DND-41 (cell line): Measurements from ENCODE around the gene GYPE.
"Not testable (repeated sequence)": the region's sequence is repeated elsewhere in the genome, so short reads cannot be mapped to it uniquely, and the experiment has no call there.

Source experiments
- ATAC-seq: fragments of 200-7000 bp; cut with Tn5 transposase; 3 replicates; pipeline ENCODE4 v1.9.1; 2021; ENCODE audit warnings: low read depth; ENCODE audit not compliant: insufficient read depth
- DNase-seq: peaks from one replicate; pipeline ENCODE4 v3.0.0-alpha.2; 2020
- H2AFZ ChIP-seq: 2 replicates; pipeline ENCODE4 v1.6.0; 2012; ENCODE audit warnings: low read depth, low read length
- H3K27ac ChIP-seq: 2 replicates; pipeline ENCODE4 v1.5.1; 2012; ENCODE audit warnings: low read length, inconsistent platforms
- H3K27me3 ChIP-seq: fragments of 200-600 bp; sonication (generic); 2 replicates; pipeline ENCODE4 v1.6.0; 2012; ENCODE audit warnings: low read length, mild to moderate bottlenecking, inconsistent platforms; ENCODE audit not compliant: insufficient read depth, poor library complexity
- H3K36me3 ChIP-seq: 2 replicates; pipeline ENCODE4 v1.5.1; 2012; ENCODE audit warnings: low read length, inconsistent platforms; ENCODE audit not compliant: insufficient read depth
- H3K4me1 ChIP-seq: 2 replicates; pipeline ENCODE4 v1.5.1; 2012; ENCODE audit warnings: mild to moderate bottlenecking, low read length; ENCODE audit not compliant: insufficient read depth
- H3K4me2 ChIP-seq: 2 replicates; pipeline ENCODE4 v1.6.0; 2012; ENCODE audit warnings: mild to moderate bottlenecking, moderate library complexity, low read length, inconsistent platforms; ENCODE audit not compliant: insufficient read depth
- H3K4me3 ChIP-seq, 2 experiments: fragments of 200-600 bp in 1 of 2; shearing (Covaris generic) in 1 of 2; 2 replicates each; pipeline ENCODE4 v1.5.1; 2012 to 2016; ENCODE audit warnings: inconsistent platforms in 2 of 2, low read length in 2 of 2, mild to moderate bottlenecking in 2 of 2, low read depth in 1 of 2, moderate library complexity in 1 of 2
- H3K79me2 ChIP-seq: 2 replicates; pipeline ENCODE4 v1.6.0; 2012; ENCODE audit warnings: low read length, inconsistent platforms; ENCODE audit not compliant: insufficient read depth
- H3K9ac ChIP-seq: 2 replicates; pipeline ENCODE4 v1.6.0; 2012; ENCODE audit warnings: low read depth, mild to moderate bottlenecking, inconsistent platforms, low read length, moderate library complexity
- H3K9me3 ChIP-seq: 2 replicates; pipeline ENCODE4 v1.5.1; 2012; ENCODE audit warnings: low read length, moderate library complexity, mild to moderate bottlenecking, inconsistent platforms; ENCODE audit not compliant: insufficient read depth, severe bottlenecking
- H4K20me1 ChIP-seq: 2 replicates; pipeline ENCODE4 v1.6.0; 2012; ENCODE audit warnings: low read length; ENCODE audit not compliant: insufficient read depth

Gene GYPE

DNA sequence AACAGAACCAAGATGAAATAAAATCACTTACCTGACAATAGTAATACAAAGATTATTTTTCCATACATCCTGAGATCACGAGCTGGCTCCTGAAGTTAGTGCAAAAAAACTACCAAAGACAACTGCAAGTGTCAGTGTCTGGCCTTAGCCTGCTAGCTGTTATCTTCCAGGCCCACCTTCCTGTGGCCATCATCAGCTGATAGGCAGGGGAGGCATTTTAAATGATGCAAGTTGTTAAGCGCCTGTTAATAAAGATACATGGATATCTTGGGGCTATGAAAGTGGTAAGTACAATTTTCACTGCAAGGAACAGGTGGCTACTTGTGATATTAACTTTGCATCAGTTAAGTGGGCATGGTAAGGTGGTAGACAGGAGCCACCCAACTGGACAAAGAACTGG, at the start of gene GYPE:
Gene GYPE (minus strand): TSS at position 120 of the 400 bp plus-strand sequence. CDS start 52 bp downstream, at position 68.
- H2AFZ ChIP-seq, H3K9ac ChIP-seq, DNase-seq: not testable (repeated sequence)

DNA sequence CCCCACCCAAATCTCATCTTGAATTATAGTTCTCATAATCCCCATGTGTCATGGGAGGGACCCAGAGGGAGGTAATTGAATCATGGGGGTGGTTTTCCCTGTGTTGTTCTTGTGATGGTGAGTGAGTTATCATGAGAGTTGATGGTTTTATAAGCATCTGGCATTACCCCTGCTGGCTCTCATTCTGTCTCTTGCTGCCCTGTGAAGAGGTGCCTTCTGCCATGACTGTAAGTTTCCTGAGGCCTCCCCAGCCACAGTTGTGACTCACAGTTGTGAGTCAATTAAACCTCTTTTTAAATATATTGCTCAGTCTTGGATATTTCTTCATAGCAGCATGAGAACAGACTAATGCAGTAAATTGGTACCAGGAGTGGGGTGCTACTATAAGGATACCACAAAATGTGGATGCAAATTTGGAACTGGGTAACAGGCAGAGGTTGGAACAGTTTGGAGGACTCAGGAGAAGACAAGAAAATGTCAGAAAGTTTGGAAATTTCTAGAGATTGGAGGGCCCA, 46.2 kb upstream of the GYPE start:
- not testable (repeated sequence) for H4K20me1 ChIP-seq, H3K4me1 ChIP-seq, DNase-seq, H3K9me3 ChIP-seq, ATAC-seq, H2AFZ ChIP-seq, H3K79me2 ChIP-seq, H3K9ac ChIP-seq, H3K27me3 ChIP-seq, H3K27ac ChIP-seq, H3K4me2 ChIP-seq, H3K4me3 ChIP-seq, H3K36me3 ChIP-seq

More for the DNA sequence above, at the start of gene GYPE:
- Histone ChIP-seq H3K79me2 (peaks cover 26% of the 10 kb centered on the region), H3K4me1 (peaks cover 35% of the 10 kb centered on the region; the same call in 1 of the 2 replicates), H3K4me2 (0 out of 2 replicates have a peak within 1 kb of the TSS, but pooled peaks have one; percentile 12)
- ATAC-seq, H3K27me3 ChIP-seq, H4K20me1 ChIP-seq, H3K27ac ChIP-seq, H3K9me3 ChIP-seq, H3K36me3 ChIP-seq, H3K4me3 ChIP-seq: not testable (repeated sequence)

DNA sequence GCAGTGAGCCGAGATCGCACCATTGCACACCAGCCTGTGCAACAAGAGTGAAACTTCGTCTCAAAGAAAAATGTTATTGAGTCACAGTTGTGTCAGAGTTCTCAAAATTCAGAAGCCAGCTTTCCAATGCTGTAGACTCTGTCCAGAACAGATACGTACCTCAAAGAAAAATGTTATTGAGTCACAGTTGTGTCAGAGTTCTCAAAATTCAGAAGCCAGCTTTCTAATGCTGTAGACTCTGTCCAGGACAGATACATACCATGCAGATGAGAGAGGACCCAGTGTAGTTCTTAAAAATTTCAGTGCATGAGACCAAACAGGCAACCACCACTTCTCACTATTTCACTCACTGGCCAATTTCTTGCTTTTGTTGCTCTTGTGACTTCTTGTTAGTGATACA, 45.6 kb upstream of the GYPE start:
- H3K4me3 ChIP-seq, H3K4me1 ChIP-seq, H3K79me2 ChIP-seq, H3K27me3 ChIP-seq, ATAC-seq, H3K4me2 ChIP-seq, H3K9me3 ChIP-seq, H3K36me3 ChIP-seq, H3K27ac ChIP-seq, DNase-seq, H4K20me1 ChIP-seq, H3K9ac ChIP-seq, H2AFZ ChIP-seq: not testable (repeated sequence)

DNA sequence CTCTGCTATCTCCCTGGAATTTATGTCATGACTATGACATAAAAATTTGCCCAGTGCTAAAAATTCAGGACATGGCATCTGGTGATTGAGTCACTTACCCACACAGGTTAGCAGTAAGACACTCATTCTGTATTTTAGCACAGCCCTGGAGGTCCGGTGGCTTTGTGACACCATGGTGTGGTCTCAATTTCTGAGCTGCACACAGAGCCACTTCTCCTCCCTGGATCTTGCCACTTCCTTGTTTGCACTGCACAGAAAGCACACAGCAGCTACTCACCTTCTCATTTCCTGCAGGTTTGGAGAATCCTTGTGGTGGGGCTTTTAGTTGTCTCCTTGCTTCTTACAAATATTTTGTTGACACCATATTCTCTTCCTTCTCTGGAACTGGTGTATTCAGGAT, 44.8 kb upstream of the GYPE start:
- H3K9me3 ChIP-seq, H3K4me1 ChIP-seq, H2AFZ ChIP-seq, H4K20me1 ChIP-seq, H3K27me3 ChIP-seq, H3K36me3 ChIP-seq, H3K9ac ChIP-seq, H3K79me2 ChIP-seq, H3K4me2 ChIP-seq, H3K4me3 ChIP-seq, H3K27ac ChIP-seq: not testable (repeated sequence)
- ATAC-seq (peak; percentile 75), DNase-seq (peak; percentile 16)

DNA sequence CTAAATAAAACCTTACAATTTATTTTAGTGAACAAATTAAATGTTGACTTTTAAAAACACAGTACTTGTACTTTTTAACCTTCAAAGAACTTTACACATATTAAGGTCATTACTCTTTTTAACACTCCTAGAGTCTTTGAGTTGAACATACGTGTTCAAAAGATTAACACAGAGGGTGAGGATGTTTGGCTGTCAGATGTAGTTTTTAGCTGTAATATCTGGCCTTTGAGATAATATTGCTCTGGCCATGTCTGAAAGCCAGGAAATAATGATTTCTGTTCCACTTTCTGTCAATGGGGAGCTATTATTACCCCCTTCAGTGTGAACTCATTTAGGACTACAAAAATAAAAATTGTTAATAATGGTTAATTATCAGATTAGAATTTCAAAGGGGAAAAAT, 42.1 kb upstream of the GYPE start:
- not testable (repeated sequence) for H4K20me1 ChIP-seq, H3K79me2 ChIP-seq, H3K4me2 ChIP-seq, DNase-seq, ATAC-seq, H3K27me3 ChIP-seq, H3K9me3 ChIP-seq, H3K4me3 ChIP-seq, H3K27ac ChIP-seq, H2AFZ ChIP-seq, H3K36me3 ChIP-seq, H3K9ac ChIP-seq
- H3K4me1 ChIP-seq, result peaks cover 19% of the 10 kb centered on the region

DNA sequence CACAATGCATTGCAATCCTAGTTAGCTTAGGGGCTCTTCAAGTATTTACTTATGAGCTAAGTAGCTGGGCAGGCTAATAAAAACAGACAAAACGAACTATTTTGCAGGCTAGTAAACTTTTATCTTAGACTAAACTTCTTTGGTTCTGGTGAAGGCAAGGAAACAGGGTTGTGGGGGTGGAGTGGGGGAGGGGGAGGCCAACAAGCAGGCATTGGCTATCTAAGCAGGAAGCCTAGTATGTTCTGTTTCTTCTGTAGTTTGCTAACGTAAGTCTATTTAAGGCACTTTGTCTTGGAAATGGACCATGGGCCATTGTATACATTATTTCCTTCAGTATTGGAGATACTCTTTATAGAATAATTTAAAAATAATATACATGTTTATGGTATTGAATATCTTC, 35.3 kb upstream of the GYPE start:
- not testable (repeated sequence) for H3K79me2 ChIP-seq, ATAC-seq, H3K27me3 ChIP-seq, DNase-seq, H3K4me2 ChIP-seq, H2AFZ ChIP-seq, H3K4me3 ChIP-seq, H3K9me3 ChIP-seq, H4K20me1 ChIP-seq, H3K9ac ChIP-seq, H3K36me3 ChIP-seq, H3K27ac ChIP-seq
- H3K4me1 ChIP-seq, result peaks cover 16% of the 10 kb centered on the region
